ENCODE results near the gene ATP6AP1.
A peak's percentile ranks its signal among the peaks of the same experiment; 100 is the strongest.

Gene ATP6AP1

DNA sequence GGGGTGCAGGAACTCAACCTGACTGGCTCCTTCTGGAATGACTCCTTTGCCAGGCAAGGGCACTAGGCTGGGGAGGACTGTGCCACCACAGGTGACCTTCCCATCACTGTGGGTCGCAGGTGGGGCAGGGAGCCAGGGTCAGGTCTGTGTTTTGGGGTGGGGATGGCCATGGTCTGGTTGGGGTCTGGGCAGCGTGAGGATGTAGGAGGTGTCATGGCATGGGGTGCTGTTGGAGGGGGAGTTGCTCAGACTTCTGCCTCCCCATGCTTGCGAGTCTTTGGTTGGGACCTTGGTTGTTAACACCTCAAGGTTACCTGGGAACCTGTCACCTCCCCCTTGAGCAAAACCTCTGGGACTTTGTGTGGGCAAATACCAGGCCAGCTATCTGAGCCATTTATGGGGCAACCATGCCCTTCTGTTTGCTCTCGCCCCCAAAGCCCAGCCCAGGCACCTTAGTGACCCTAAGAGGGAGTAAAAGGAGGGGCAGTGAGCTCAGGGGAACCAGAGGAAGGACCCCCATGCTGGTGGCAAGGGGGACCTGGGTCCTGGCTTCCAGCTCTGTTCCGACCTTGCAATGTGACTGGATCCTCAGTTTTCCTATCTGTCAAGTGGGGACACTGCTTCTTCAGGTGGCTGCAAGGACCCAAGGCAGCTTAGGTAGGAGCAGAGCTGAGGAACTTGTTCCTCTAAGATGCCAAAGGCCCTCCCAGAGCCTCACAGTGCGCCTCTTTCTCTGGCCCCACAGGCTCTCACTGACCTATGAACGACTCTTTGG, 6.1 kb downstream of the ATP6AP1 start:
- no peak overlapping the region for H3K4me3 ChIP-seq (ENCODE audit: low read depth, low read length)
- H3K4me1 ChIP-seq (ENCODE audit: control insufficient read depth, insufficient read depth, low read length) = no peaks in the 10 kb centered on the region
- peaks cover 5 to 71% of the 10 kb centered on the region in 2 experiments; a peak in 2 of 3 replicates for H3K36me3 ChIP-seq (ENCODE audit: control insufficient read depth in 2 of 2, insufficient read depth in 1 of 2, low read length in 2 of 2)
- H3K9me3 ChIP-seq (ENCODE audit: control insufficient read depth, insufficient read depth, low read depth, low read length) = no peaks in the 10 kb centered on the region
- CTCF ChIA-PET = no interaction called here
- POLR2A ChIA-PET = interaction anchor here (1.3 kb wide), 1 partner anchor 10 kb away, joined by 3 read pairs; no protein-coding TSS in a partner anchor
- TF ChIP-seq GLIS2 (tag by site-specific recombination; IDR thresholded peaks at IDR 0.05) (0 out of 2 replicates have a peak, but pooled peaks have one; percentile 7), ZNF37A (tag by site-specific recombination; IDR thresholded peaks at IDR 0.05) (no peak), ZNF121 (tag by site-specific recombination; IDR thresholded peaks at IDR 0.05) (no peak), SCRT1 (tag by site-specific recombination; IDR thresholded peaks at IDR 0.05; ENCODE audit: borderline replicate concordance) (0 out of 2 replicates have a peak, but pooled peaks have one; percentile 11), ZNF140 (tag by site-specific recombination; IDR thresholded peaks at IDR 0.05) (no peak)
- TF ChIP-seq, protein P1, sequence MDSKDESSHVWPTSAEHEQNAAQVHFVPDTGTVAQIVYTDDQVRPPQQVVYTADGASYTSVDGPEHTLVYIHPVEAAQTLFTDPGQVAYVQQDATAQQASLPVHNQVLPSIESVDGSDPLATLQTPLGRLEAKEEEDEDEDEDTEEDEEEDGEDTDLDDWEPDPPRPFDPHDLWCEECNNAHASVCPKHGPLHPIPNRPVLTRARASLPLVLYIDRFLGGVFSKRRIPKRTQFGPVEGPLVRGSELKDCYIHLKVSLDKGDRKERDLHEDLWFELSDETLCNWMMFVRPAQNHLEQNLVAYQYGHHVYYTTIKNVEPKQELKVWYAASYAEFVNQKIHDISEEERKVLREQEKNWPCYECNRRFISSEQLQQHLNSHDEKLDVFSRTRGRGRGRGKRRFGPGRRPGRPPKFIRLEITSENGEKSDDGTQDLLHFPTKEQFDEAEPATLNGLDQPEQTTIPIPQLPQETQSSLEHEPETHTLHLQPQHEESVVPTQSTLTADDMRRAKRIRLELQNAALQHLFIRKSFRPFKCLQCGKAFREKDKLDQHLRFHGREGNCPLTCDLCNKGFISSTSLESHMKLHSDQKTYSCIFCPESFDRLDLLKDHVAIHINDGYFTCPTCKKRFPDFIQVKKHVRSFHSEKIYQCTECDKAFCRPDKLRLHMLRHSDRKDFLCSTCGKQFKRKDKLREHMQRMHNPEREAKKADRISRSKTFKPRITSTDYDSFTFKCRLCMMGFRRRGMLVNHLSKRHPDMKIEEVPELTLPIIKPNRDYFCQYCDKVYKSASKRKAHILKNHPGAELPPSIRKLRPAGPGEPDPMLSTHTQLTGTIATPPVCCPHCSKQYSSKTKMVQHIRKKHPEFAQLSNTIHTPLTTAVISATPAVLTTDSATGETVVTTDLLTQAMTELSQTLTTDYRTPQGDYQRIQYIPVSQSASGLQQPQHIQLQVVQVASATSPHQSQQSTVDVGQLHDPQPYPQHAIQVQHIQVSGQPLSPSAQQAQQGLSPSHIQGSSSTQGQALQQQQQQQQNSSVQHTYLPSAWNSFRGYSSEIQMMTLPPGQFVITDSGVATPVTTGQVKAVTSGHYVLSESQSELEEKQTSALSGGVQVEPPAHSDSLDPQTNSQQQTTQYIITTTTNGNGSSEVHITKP (tag by site-specific recombination; IDR thresholded peaks at IDR 0.05) = peak; percentile 59
- no peak overlapping the region for H3K27ac ChIP-seq (ENCODE audit: extremely low read depth, low read depth, low read length)

DNA sequence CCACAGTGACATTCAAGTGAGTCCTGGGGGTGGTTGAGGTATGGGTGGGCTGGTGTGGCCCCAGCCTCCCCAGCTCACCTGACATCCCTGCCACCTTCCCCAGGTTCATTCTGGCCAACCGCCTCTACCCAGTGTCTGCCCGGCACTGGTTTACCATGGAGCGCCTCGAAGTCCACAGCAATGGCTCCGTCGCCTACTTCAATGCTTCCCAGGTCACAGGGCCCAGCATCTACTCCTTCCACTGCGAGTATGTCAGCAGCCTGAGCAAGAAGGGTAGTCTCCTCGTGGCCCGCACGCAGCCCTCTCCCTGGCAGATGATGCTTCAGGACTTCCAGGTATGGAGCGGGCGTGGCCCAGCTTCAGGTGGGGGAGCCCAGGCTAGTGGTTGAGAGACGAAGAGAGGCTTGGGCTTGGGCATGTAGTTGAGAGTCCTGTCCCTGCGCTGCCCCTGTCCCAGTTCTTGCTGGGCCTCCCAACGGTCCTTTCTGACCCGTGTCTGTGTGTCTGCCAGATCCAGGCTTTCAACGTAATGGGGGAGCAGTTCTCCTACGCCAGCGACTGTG, 6.8 kb downstream of the ATP6AP1 start:
- POLR2A ChIA-PET = interaction anchor here (0.9 to 1.9 kb wide), 3 partner anchors 10 to 38 kb away, joined by 3 to 4 read pairs (median 3); partner anchors contain the start of gene RPL10
- CTCF ChIA-PET = interaction anchor here (0.6 kb wide), 1 partner anchor 466 kb away, joined by 3 read pairs; no protein-coding TSS in a partner anchor

DNA sequence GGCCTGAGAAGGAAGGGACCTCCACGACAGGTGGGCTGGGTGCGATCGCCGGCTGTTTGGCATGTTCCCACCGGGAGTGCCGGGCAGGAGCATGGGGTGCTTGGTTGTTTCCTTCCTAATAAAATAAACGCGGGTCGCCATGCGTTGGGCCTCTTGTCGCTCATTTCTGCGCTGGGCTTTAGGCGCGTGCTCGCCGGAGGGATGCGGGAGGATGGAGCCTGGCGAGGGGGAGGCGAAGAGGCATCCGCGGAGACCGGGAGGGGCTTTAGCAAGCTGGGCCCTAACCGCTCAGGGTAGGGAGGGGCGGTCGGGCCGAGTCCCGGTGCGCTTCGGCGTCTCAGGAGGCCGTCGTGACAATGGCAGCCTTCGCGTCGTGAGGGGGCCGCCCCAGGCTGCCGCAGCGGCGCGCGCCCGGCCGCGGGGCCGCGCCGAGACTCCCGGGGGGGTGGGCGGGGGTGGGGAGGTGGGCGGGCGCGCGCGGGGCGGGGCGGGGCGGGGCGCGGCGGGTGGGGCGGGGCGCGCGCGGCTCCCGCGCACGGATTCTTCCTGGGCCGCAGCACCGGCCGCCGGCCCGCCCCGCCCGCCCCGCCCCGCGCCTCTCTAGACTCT, 8.0 kb downstream of the ATP6AP1 start:
- ChIA-PET CTCF (no interaction called here), POLR2A (interaction anchor here (0.9 to 1.9 kb wide), 2 partner anchors 9 to 39 kb away, joined by 3 to 4 read pairs; partner anchors contain the start of gene RPL10)
- no peaks in the 10 kb centered on the region for H3K9me3 ChIP-seq (ENCODE audit: control insufficient read depth, insufficient read depth, low read depth, low read length)
- peaks cover 7 to 84% of the 10 kb centered on the region in 2 experiments; a peak in 2 of 3 replicates for H3K36me3 ChIP-seq (ENCODE audit: control insufficient read depth in 2 of 2, insufficient read depth in 1 of 2, low read length in 2 of 2)
- H3K27ac ChIP-seq (ENCODE audit: extremely low read depth, low read depth, low read length) = peak overlapping the region; percentile 95
- H3K4me3 ChIP-seq (ENCODE audit: low read depth, low read length) = peak overlapping the region; percentile 69
- H3K4me1 ChIP-seq (ENCODE audit: control insufficient read depth, insufficient read depth, low read length) = no peaks in the 10 kb centered on the region
- no peak for TF ChIP-seq ZNF837 (tag by site-specific recombination; IDR thresholded peaks at IDR 0.05)
- TF ChIP-seq GLIS2 (tag by site-specific recombination; IDR thresholded peaks at IDR 0.05) = peak; percentile 62
- peak; percentile 75 for TF ChIP-seq SCRT2 (tag by site-specific recombination; IDR thresholded peaks at IDR 0.05)
- TF ChIP-seq SALL2 (tag by site-specific recombination; IDR thresholded peaks at IDR 0.05; ENCODE audit: borderline replicate concordance) = no peak
- no peak for TF ChIP-seq ZBTB20 (tag by site-specific recombination; IDR thresholded peaks at IDR 0.05)
- TF ChIP-seq ZNF302 (tag by site-specific recombination; IDR thresholded peaks at IDR 0.05; ENCODE audit: low read depth) = no peak
- TF ChIP-seq ZNF558 (tag by site-specific recombination; IDR thresholded peaks at IDR 0.05) = no peak
- TF ChIP-seq, protein P2, sequence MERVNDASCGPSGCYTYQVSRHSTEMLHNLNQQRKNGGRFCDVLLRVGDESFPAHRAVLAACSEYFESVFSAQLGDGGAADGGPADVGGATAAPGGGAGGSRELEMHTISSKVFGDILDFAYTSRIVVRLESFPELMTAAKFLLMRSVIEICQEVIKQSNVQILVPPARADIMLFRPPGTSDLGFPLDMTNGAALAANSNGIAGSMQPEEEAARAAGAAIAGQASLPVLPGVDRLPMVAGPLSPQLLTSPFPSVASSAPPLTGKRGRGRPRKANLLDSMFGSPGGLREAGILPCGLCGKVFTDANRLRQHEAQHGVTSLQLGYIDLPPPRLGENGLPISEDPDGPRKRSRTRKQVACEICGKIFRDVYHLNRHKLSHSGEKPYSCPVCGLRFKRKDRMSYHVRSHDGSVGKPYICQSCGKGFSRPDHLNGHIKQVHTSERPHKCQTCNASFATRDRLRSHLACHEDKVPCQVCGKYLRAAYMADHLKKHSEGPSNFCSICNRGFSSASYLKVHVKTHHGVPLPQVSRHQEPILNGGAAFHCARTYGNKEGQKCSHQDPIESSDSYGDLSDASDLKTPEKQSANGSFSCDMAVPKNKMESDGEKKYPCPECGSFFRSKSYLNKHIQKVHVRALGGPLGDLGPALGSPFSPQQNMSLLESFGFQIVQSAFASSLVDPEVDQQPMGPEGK (tag by site-specific recombination; IDR thresholded peaks at IDR 0.05) = peak; percentile 18; the same call in 1 of the 2 replicates
- TF ChIP-seq SCRT1 (tag by site-specific recombination; IDR thresholded peaks at IDR 0.05; ENCODE audit: borderline replicate concordance) = peak; percentile 76; the same call in 1 of the 2 replicates

More for the DNA sequence above, 6.8 kb downstream of the ATP6AP1 start:
- Histone ChIP-seq H3K27ac (ENCODE audit: extremely low read depth, low read depth, low read length) (no peak overlapping the region), H3K36me3 (ENCODE audit: control insufficient read depth in 2 of 2, insufficient read depth in 1 of 2, low read length in 2 of 2) (peaks cover 7 to 78% of the 10 kb centered on the region in 2 experiments; a peak in 2 of 3 replicates), H3K4me3 (ENCODE audit: low read depth, low read length) (no peak overlapping the region), H3K4me1 (ENCODE audit: control insufficient read depth, insufficient read depth, low read length) (no peaks in the 10 kb centered on the region), H3K9me3 (ENCODE audit: control insufficient read depth, insufficient read depth, low read depth, low read length) (no peaks in the 10 kb centered on the region)
- TF ChIP-seq, protein P3, sequence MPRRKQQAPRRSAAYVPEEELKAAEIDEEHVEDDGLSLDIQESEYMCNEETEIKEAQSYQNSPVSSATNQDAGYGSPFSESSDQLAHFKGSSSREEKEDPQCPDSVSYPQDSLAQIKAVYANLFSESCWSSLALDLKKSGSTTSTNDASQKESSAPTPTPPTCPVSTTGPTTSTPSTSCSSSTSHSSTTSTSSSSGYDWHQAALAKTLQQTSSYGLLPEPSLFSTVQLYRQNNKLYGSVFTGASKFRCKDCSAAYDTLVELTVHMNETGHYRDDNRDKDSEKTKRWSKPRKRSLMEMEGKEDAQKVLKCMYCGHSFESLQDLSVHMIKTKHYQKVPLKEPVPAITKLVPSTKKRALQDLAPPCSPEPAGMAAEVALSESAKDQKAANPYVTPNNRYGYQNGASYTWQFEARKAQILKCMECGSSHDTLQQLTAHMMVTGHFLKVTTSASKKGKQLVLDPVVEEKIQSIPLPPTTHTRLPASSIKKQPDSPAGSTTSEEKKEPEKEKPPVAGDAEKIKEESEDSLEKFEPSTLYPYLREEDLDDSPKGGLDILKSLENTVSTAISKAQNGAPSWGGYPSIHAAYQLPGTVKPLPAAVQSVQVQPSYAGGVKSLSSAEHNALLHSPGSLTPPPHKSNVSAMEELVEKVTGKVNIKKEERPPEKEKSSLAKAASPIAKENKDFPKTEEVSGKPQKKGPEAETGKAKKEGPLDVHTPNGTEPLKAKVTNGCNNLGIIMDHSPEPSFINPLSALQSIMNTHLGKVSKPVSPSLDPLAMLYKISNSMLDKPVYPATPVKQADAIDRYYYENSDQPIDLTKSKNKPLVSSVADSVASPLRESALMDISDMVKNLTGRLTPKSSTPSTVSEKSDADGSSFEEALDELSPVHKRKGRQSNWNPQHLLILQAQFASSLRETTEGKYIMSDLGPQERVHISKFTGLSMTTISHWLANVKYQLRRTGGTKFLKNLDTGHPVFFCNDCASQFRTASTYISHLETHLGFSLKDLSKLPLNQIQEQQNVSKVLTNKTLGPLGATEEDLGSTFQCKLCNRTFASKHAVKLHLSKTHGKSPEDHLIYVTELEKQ (tag by site-specific recombination; IDR thresholded peaks at IDR 0.05; ENCODE audit: borderline replicate concordance) = no peak
- TF ChIP-seq ZNF776 (tag by site-specific recombination; IDR thresholded peaks at IDR 0.05; ENCODE audit: borderline replicate concordance) = no peak
- TF ChIP-seq ZNF10 (tag by site-specific recombination; IDR thresholded peaks at IDR 0.05) = no peak
- no peak for TF ChIP-seq ZNF510 (tag by site-specific recombination; IDR thresholded peaks at IDR 0.05; ENCODE audit: insufficient replicate concordance)
- no peak for TF ChIP-seq ZNF792 (tag by site-specific recombination; IDR thresholded peaks at IDR 0.05)
- TF ChIP-seq ZEB2 (tag by site-specific recombination; IDR thresholded peaks at IDR 0.05) = no peak
